Memory B cell (primary cell): ENCODE data around the gene CAMK2A.

Experiments used
- ATAC-seq: fragments of 150-1000 bp; cut with Tn5 transposase; 2 replicates; pipeline ENCODE4 v1.10.0; 2021; ENCODE audit warnings: low read depth, mild to moderate bottlenecking, moderate library complexity
- DNase-seq, 2 donors: peaks; one replicate each; pipeline ENCODE4 v3.0.0; 2022; ENCODE audit warnings: low spot score in 2 of 2
- H3K27ac Mint-ChIP-seq: one replicate; pipeline ENCODE4 v1.8.0; 2022; ENCODE audit warnings: mild to moderate bottlenecking, moderate library complexity, mixed read lengths
- H3K27me3 Mint-ChIP-seq: one replicate; pipeline ENCODE4 v1.8.0; 2022; ENCODE audit warnings: mixed read lengths
- H3K36me3 Mint-ChIP-seq: one replicate; pipeline ENCODE4 v1.8.0; 2022; ENCODE audit warnings: mild to moderate bottlenecking, mixed read lengths
- H3K4me1 Mint-ChIP-seq: one replicate; pipeline ENCODE4 v1.8.0; 2022; ENCODE audit warnings: mixed read lengths
- H3K4me3 Mint-ChIP-seq: one replicate; pipeline ENCODE4 v1.8.0; 2022; ENCODE audit warnings: mild to moderate bottlenecking, moderate library complexity, mixed read lengths
- H3K9me3 Mint-ChIP-seq: one replicate; pipeline ENCODE4 v1.8.0; 2022; ENCODE audit warnings: mixed read lengths

Gene CAMK2A

GRCh38 chr5:150321784-150322183 lies 32.2 kb upstream of the CAMK2A start:
- Mint-ChIP-seq H3K36me3 (no peaks in the 10 kb centered on the region), H3K27me3 (peaks cover 11% of the 10 kb centered on the region), H3K4me3 (no peak overlapping the region), H3K4me1 (no peaks in the 10 kb centered on the region), H3K27ac (no peak overlapping the region), H3K9me3 (no peaks in the 10 kb centered on the region)
- ATAC-seq = no peak
- DNase-seq = no peak

GRCh38 chr5:150321211-150321610 lies 31.6 kb upstream of the CAMK2A start:
- Mint-ChIP-seq H3K4me1 (no peaks in the 10 kb centered on the region), H3K27me3 (peaks cover 11% of the 10 kb centered on the region), H3K27ac (no peak overlapping the region), H3K36me3 (no peaks in the 10 kb centered on the region), H3K9me3 (no peaks in the 10 kb centered on the region), H3K4me3 (no peak overlapping the region)
- DNase-seq = no peak
- ATAC-seq = no peak

- peaks cover 10% of the 10 kb centered on the region for H3K27me3 Mint-ChIP-seq
- H3K9me3 Mint-ChIP-seq = no peaks in the 10 kb centered on the region
- H3K4me3 Mint-ChIP-seq = no peak overlapping the region
- no peak overlapping the region for H3K27ac Mint-ChIP-seq
- H3K36me3 Mint-ChIP-seq = no peaks in the 10 kb centered on the region
- H3K4me1 Mint-ChIP-seq = no peaks in the 10 kb centered on the region
- ATAC-seq (no peak), DNase-seq (no peak)
These were observed 30.6 kb upstream of the CAMK2A start for GRCh38 chr5:150320044-150320613.

- Mint-ChIP-seq H3K9me3 (no peaks in the 10 kb centered on the region), H3K27me3 (peaks cover 7% of the 10 kb centered on the region), H3K4me3 (no peak overlapping the region), H3K27ac (no peak overlapping the region), H3K4me1 (no peaks in the 10 kb centered on the region), H3K36me3 (no peaks in the 10 kb centered on the region)
- ATAC-seq (no peak), DNase-seq (no peak)
These were observed 29.9 kb upstream of the CAMK2A start for GRCh38 chr5:150319484-150319790.

- no peak for DNase-seq
- Mint-ChIP-seq H3K9me3 (no peaks in the 10 kb centered on the region), H3K4me3 (no peak overlapping the region), H3K36me3 (no peaks in the 10 kb centered on the region), H3K4me1 (no peaks in the 10 kb centered on the region), H3K27me3 (peaks cover 8% of the 10 kb centered on the region), H3K27ac (no peak overlapping the region)
- ATAC-seq = no peak
These were observed 29.3 kb upstream of the CAMK2A start for GRCh38 chr5:150318613-150319483.

- Mint-ChIP-seq H3K36me3 (no peaks in the 10 kb centered on the region), H3K27me3 (peaks cover 8% of the 10 kb centered on the region), H3K27ac (no peak overlapping the region), H3K4me1 (no peaks in the 10 kb centered on the region), H3K9me3 (no peaks in the 10 kb centered on the region), H3K4me3 (no peak overlapping the region)
- no peak for DNase-seq
- ATAC-seq = no peak
These were observed 27.8 kb upstream of the CAMK2A start for GRCh38 chr5:150317048-150318003.

- Mint-ChIP-seq H3K27me3 (peaks cover 8% of the 10 kb centered on the region), H3K27ac (no peak overlapping the region), H3K9me3 (no peaks in the 10 kb centered on the region), H3K4me3 (no peak overlapping the region), H3K4me1 (no peaks in the 10 kb centered on the region), H3K36me3 (no peaks in the 10 kb centered on the region)
- ATAC-seq = no peak
- no peak for DNase-seq
These were observed 26.7 kb upstream of the CAMK2A start for GRCh38 chr5:150316320-150316719.

- ATAC-seq (no peak), DNase-seq (no peak)
- Mint-ChIP-seq H3K4me3 (no peak overlapping the region), H3K27me3 (peaks cover 12% of the 10 kb centered on the region), H3K27ac (no peak overlapping the region), H3K4me1 (no peaks in the 10 kb centered on the region), H3K36me3 (no peaks in the 10 kb centered on the region), H3K9me3 (no peaks in the 10 kb centered on the region)
These were observed 25.7 kb upstream of the CAMK2A start for GRCh38 chr5:150315245-150315644.

GRCh38 chr5:150313921-150314716 lies 24.5 kb upstream of the CAMK2A start:
- peaks cover 12% of the 10 kb centered on the region for H3K27me3 Mint-ChIP-seq
- DNase-seq (no peak), ATAC-seq (no peak)
- no peaks in the 10 kb centered on the region for H3K9me3 Mint-ChIP-seq
- no peak overlapping the region for H3K27ac Mint-ChIP-seq
- no peaks in the 10 kb centered on the region for H3K4me1 Mint-ChIP-seq
- H3K36me3 Mint-ChIP-seq = no peaks in the 10 kb centered on the region
- H3K4me3 Mint-ChIP-seq = no peak overlapping the region

GRCh38 chr5:150313501-150313900 lies 23.9 kb upstream of the CAMK2A start:
- peaks cover 10% of the 10 kb centered on the region for H3K27me3 Mint-ChIP-seq
- ATAC-seq = no peak
- no peak overlapping the region for H3K27ac Mint-ChIP-seq
- no peaks in the 10 kb centered on the region for H3K9me3 Mint-ChIP-seq
- DNase-seq = no peak
- H3K36me3 Mint-ChIP-seq = no peaks in the 10 kb centered on the region
- no peak overlapping the region for H3K4me3 Mint-ChIP-seq
- H3K4me1 Mint-ChIP-seq = no peaks in the 10 kb centered on the region

- no peak for ATAC-seq
- Mint-ChIP-seq H3K27ac (no peak overlapping the region), H3K36me3 (no peaks in the 10 kb centered on the region), H3K9me3 (no peaks in the 10 kb centered on the region), H3K4me1 (no peaks in the 10 kb centered on the region), H3K27me3 (peaks cover 5% of the 10 kb centered on the region), H3K4me3 (no peak overlapping the region)
- DNase-seq = no peak
These were observed 22.9 kb upstream of the CAMK2A start for GRCh38 chr5:150312518-150312917.

GRCh38 chr5:150311015-150311692 lies 21.6 kb upstream of the CAMK2A start:
- H3K27me3 Mint-ChIP-seq = peaks cover 5% of the 10 kb centered on the region
- H3K36me3 Mint-ChIP-seq = no peaks in the 10 kb centered on the region
- ATAC-seq (no peak), DNase-seq (no peak)
- no peaks in the 10 kb centered on the region for H3K4me1 Mint-ChIP-seq
- no peak overlapping the region for H3K27ac Mint-ChIP-seq
- H3K4me3 Mint-ChIP-seq = no peak overlapping the region
- H3K9me3 Mint-ChIP-seq = no peaks in the 10 kb centered on the region

GRCh38 chr5:150310246-150310645 lies 20.7 kb upstream of the CAMK2A start:
- ATAC-seq (no peak), DNase-seq (no peak)
- H3K4me3 Mint-ChIP-seq = no peak overlapping the region
- H3K4me1 Mint-ChIP-seq = no peaks in the 10 kb centered on the region
- no peaks in the 10 kb centered on the region for H3K9me3 Mint-ChIP-seq
- H3K36me3 Mint-ChIP-seq = no peaks in the 10 kb centered on the region
- H3K27ac Mint-ChIP-seq = no peak overlapping the region
- peaks cover 7% of the 10 kb centered on the region for H3K27me3 Mint-ChIP-seq
